Heart left ventricle (tissue), 16 donors: ENCODE data around the gene APP. TPM values are rescaled to one million over a fixed set of nuclear protein-coding genes. Genes with fewer than 3 reads are reported as not detected.

Experiments
- ATAC-seq, 4 donors: fragments of 200-7000 bp; cut with Tn5 transposase; one replicate each; pipeline ENCODE4 v1.9.1; 2020 to 2022; ENCODE audit warnings: moderate library complexity in 4 of 4, mild to moderate bottlenecking in 3 of 4, moderate number of reproducible peaks in 1 of 4
- DNase-seq, 5 donors: peaks; one replicate each; pipeline ENCODE4 v3.0.0-alpha.2; 2020
- H3K27ac ChIP-seq, 12 donors: fragments of 200-600 bp; sonication (generic) in 4 of 12; one replicate each; pipeline versions ENCODE4 v1.5.0 to v1.8.0; 2016 to 2022; ENCODE audit warnings: mild to moderate bottlenecking in 2 of 12
- H3K27me3 ChIP-seq, 9 donors: fragments of 200-600 bp; sonication (generic) in 2 of 9; one replicate each; pipeline versions ENCODE4 v1.5.1 to v1.8.0; 2016 to 2022; ENCODE audit warnings: mild to moderate bottlenecking in 3 of 9
- H3K36me3 ChIP-seq, 9 donors: fragments of 200-600 bp; sonication (generic) in 2 of 9; one replicate each; pipeline versions ENCODE4 v1.5.0 to v1.8.0; 2018 to 2022; ENCODE audit warnings: mild to moderate bottlenecking in 2 of 9
- H3K4me1 ChIP-seq, 12 donors: fragments of 200-600 bp; sonication (generic) in 4 of 12; one replicate each; pipeline versions ENCODE4 v1.5.0 to v1.8.0; 2016 to 2022; ENCODE audit warnings: mild to moderate bottlenecking in 3 of 12
- H3K4me3 ChIP-seq, 12 donors: fragments of 200-600 bp; sonication (generic) in 4 of 12; one replicate each; pipeline versions ENCODE4 v1.5.0 to v1.8.0; 2017 to 2022; ENCODE audit warnings: mild to moderate bottlenecking in 9 of 12, moderate library complexity in 4 of 12
- H3K9me3 ChIP-seq, 12 donors: fragments of 200-600 bp; sonication (generic) in 4 of 12; one replicate each; pipeline versions ENCODE4 v1.5.0 to v1.8.0; 2016 to 2022; ENCODE audit warnings: mild to moderate bottlenecking in 1 of 12
- CTCF ChIP-seq, 12 donors: fragments of 200-600 bp; sonication (generic) in 4 of 12; IDR thresholded peaks; one replicate each; pipeline versions ENCODE4 v1.5.0 to v1.8.0; 2018 to 2022; ENCODE audit warnings: antibody characterized with exemption in 12 of 12, mild to moderate bottlenecking in 5 of 12
- POLR2A ChIP-seq, 2 donors: fragments of 450-650 bp; IDR thresholded peaks; one replicate each; pipeline ENCODE4 v1.6.1; 2017; ENCODE audit warnings: antibody characterized with exemption in 2 of 2, mild to moderate bottlenecking in 2 of 2, moderate library complexity in 2 of 2
- WGBS, 4 donors: extraction: QIAGEN DNeasy Blood & Tissue Kit in 2 of 4; methylation state at CpG; one replicate each; pipeline versions ENCODE4 v1.1.5 to v1.1.7; 2013 to 2018; 5-methylcytosine and 5-hydroxymethylcytosine counted together
- intact Hi-C, 10 donors: fragments of 100-400 bp; cut with DNase I; formaldehyde crosslinking; loops; one replicate each; pipeline versions ENCODE4 v1.11.1 to v1.14.2; 2022
- long read RNA-seq, 3 donors: library from polyadenylated mRNA; unstranded; transcript quantifications; one replicate each; pipeline ENCODE4 v2.0.0, GENCODE V29; 2020 to 2021
- polyA plus RNA-seq, 2 donors: library from polyadenylated mRNA; stranded (reverse); fragments of 200-250 nt; gene quantifications; one replicate each; pipeline ENCODE4 v1.2.3, GENCODE V29; 2013
- total RNA-seq, 9 donors: library from RNA; depleted of rRNA in 2 of 9; stranded (reverse); fragments of >200 nt in 2 of 9; fragmentation: NEBNext Ultra II Directional in 3 of 9; extraction: Animal tissue kit (Norgen Biotek cat#: 25700) in 3 of 9; gene quantifications; one replicate each; pipeline versions ENCODE4 v1.1.0 to v1.2.4, GENCODE V29; 2016 to 2023
- donor health status: ischemic (EF 13 %, LVEDD 7.1; RV severe dilation, severe dysfunction).
- donor health status: healthy with polysubstance abuse.
- donor health status: DM: no; HTN: yes; CAD: no.
- donor health status: DM: no; HTN: no; CAD: no.
- donor health status: ischemic (EF 25% LVEDD 6.9; RV normal size, moderate dysfunction).
- donor health status: ischemic (EF 25% LVEDD 5.7; RV mildly dilated, moderate dysfunction).
- donor health status: healthy.
- donor health status: DM: yes; HTN: yes; CAD: no.
- donor health status: ischemic (EF 35%, LVEDD 5.7; RV mildly dilated, moderate dysfunction).
- donor health status: nonischemic (EF 11% LVEDD 7.7; RV severe dilation, severe dysfunction).
- donor health status: DM: yes; HTN: yes; CAD: no.
- donor health status: PGD.
- donor health status: ischemic (EF 29% LVEDD 5.4; RV normal size, mild dysfunction).
- donor health status: nonischemic (EF 23%, LVEDD 6.1; RV moderate dilation, normal function).

Gene APP
- total RNA-seq (100 to 1,000 TPM; 271 to 467 (median 381) TPM), polyA plus RNA-seq (100 to 1,000 TPM; 103 to 231 TPM)
- long read RNA-seq, donor 1, partial matches to known transcripts = 6 of 35 reads
- long read RNA-seq, donor 1, other reads (novel, unspliced or antisense) = 23 of 35 reads
- long read RNA-seq, donor 2, transcript APP-201 (18 exons, 3,467 nt) = major isoform, 22 of 56 reads
- long read RNA-seq, donor 2, partial matches to known transcripts = 21 of 56 reads
- long read RNA-seq, donor 2, other reads (novel, unspliced or antisense) = 9 of 56 reads
- long read RNA-seq, donor 3, partial matches to known transcripts = 3 of 28 reads
- long read RNA-seq, donor 3, other reads (novel, unspliced or antisense) = 20 of 28 reads

DNA sequence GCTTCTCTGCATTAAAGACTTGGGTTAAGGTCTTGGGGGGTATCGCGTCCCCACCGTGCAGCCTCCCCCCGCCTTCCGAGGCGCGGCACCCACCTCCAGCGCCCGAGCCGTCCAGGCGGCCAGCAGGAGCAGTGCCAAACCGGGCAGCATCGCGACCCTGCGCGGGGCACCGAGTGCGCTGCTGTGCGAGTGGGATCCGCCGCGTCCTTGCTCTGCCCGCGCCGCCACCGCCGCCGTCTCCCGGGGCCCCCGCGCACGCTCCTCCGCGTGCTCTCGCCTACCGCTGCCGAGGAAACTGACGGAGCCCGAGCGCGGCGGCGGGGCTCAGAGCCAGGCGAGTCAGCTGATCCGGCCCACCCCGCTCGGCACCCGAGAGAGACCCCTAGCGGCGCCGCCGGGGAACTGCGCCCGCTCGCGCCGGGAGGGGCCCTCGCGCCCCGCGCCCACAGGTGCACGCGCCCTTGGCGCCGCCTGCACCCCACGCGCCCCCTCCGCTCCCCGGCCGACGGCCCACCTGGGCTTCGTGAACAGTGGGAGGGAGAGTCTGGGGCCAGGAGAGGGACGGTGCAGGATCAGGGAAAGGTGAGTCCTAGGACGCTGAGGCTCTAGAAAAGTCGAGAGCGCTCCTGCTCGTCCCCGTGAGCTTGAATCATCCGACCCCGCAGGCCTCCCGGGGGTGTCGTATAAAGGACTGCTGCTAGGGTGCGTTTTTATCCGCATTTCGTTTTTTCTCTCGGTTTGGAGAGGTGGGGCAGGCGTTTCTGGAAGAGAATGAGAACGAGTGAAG, at the start of gene APP:
TSS of gene APP (minus strand) at position 300 of the 787 bp plus-strand sequence. CDS start at position 150, 150 bp downstream.
- ATAC-seq = peak; percentile 74 to 90 (median 82)
- 1 to 2% (median 1%) methylated on average over 31 to 88 of the region's 88 CpGs for WGBS, 4 donors

GRCh38 chr21:26212220-26212619, 41.6 kb upstream of the APP start:
- ATAC-seq (no peak), DNase-seq (no peak)
- Histone ChIP-seq H3K9me3 (no peaks in the 10 kb centered on the region), H3K4me3 (no peak overlapping the region), H3K4me1 (no peaks in the 10 kb centered on the region), H3K36me3 (no peaks in the 10 kb centered on the region), H3K27ac (no peak overlapping the region), H3K27me3 (no peaks in the 10 kb centered on the region)
- intact Hi-C loops = no loop called here
- 83 to 86% (median 84%) methylated on average over 9 of the region's 9 CpGs for WGBS, 4 donors
- TF ChIP-seq CTCF (IDR thresholded peaks at IDR 0.05) = no peak
- no peak for TF ChIP-seq POLR2A (IDR thresholded peaks at IDR 0.05)

More for the DNA sequence above, at the start of gene APP:
- DNase-seq = peak; percentile 84 to 93 (median 91)
- Histone ChIP-seq H3K36me3 (no peaks in the 10 kb centered on the region), H3K4me1 (peaks cover 0 to 42% (median 30%) of the 10 kb centered on the region in 12 donors), H3K4me3 (peak within 1 kb of the TSS; percentile 55 to 97 (median 81)), H3K27me3 (no peaks in the 10 kb centered on the region), H3K27ac (peak within 1 kb of the TSS; percentile 75 to 96 (median 92)), H3K9me3 (no peaks in the 10 kb centered on the region)
- intact Hi-C loops = loop anchor here in 9 of 10 donors (1.0 to 10.0 kb wide), 11 partner anchors 186 to 547 kb away; partner anchors contain the start of gene CYYR1 (in 2 of the 9)
- peak in 1 of 2 donors; percentile 86 for TF ChIP-seq POLR2A (IDR thresholded peaks at IDR 0.05)
- TF ChIP-seq CTCF (IDR thresholded peaks at IDR 0.05) = peak; percentile 73 to 100 (median 99)

DNA sequence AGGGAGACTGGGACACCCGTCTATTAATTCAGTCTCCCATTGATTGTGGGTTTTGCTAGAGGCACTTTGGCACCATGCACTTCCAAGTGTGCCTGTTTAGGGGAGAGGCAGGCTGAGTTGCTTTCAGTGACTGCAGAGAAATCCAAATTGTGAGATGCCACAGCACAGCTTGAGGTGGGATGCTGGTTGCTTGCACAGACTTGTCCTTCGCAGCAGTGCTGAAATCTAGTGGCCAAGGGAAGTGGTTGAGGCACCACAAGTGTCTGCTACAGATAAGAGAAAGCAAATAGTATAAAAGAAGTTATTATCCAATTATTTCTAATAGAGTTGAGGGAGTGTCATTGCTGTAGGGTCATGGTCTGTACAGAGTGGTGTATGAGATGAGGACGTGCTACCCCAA, 40.0 kb upstream of the APP start:
- intact Hi-C loops = no loop called here
- Histone ChIP-seq H3K27me3 (no peaks in the 10 kb centered on the region), H3K27ac (no peak overlapping the region), H3K9me3 (no peaks in the 10 kb centered on the region), H3K36me3 (no peaks in the 10 kb centered on the region), H3K4me1 (no peaks in the 10 kb centered on the region), H3K4me3 (no peak overlapping the region)
- ATAC-seq (no peak), DNase-seq (no peak)
- 65 to 91% (median 77%) methylated on average over 3 of the region's 3 CpGs for WGBS, 4 donors
- TF ChIP-seq POLR2A (IDR thresholded peaks at IDR 0.05) = no peak
- no peak for TF ChIP-seq CTCF (IDR thresholded peaks at IDR 0.05)

GRCh38 chr21:26207021-26207420, 36.5 kb upstream of the APP start:
- WGBS, 4 donors = 80 to 87% (median 84%) methylated on average over 3 of the region's 3 CpGs
- H3K27me3 ChIP-seq = no peaks in the 10 kb centered on the region
- no peak overlapping the region for H3K27ac ChIP-seq
- TF ChIP-seq CTCF (IDR thresholded peaks at IDR 0.05) (no peak), POLR2A (IDR thresholded peaks at IDR 0.05) (no peak)
- H3K9me3 ChIP-seq = no peaks in the 10 kb centered on the region
- H3K36me3 ChIP-seq = no peaks in the 10 kb centered on the region
- H3K4me1 ChIP-seq = no peaks in the 10 kb centered on the region
- intact Hi-C loops = loop anchor here in 1 of 10 donors (10.0 kb wide), 1 partner anchor 58 kb away; no protein-coding TSS in a partner anchor
- H3K4me3 ChIP-seq = no peak overlapping the region
- no peak for ATAC-seq
- DNase-seq = no peak
